GM18507 (cell line): ENCODE data around the gene FAM43B.
"Not testable (repeated sequence)": the region's sequence is repeated elsewhere in the genome, so short reads cannot be mapped to it uniquely, and the experiment has no call there.

Experiments
- DNase-seq: peaks from one replicate; pipeline ENCODE4 v3.0.0; 2011; ENCODE audit warnings: low read depth; ENCODE audit not compliant: insufficient read length; ENCODE audit errors: extremely low spot score
- FAIRE-seq: peaks from 2 replicates; lab custom pipeline; 2011; peaks lifted over from hg19 to GRCh38; lab: Jason Lieb, UNC

FAM43B gene

GRCh38 chr1:20551945-20552727, at the start of gene FAM43B:
Gene FAM43B, plus strand, starts transcription at chr1:20552573. Its CDS starts 401 bp downstream, at chr1:20552974.
- FAIRE-seq = no peak

GRCh38 chr1:20505488-20505887, 46.9 kb upstream of the FAM43B start:
- FAIRE-seq = no peak
- DNase-seq = no peak

More at GRCh38 chr1:20551945-20552727, at the start of gene FAM43B:
- no peak for DNase-seq

GRCh38 chr1:20507248-20507563, 45.2 kb upstream of the FAM43B start:
- no peak for DNase-seq
- FAIRE-seq = peak; percentile 24

- FAIRE-seq = peak; percentile 92
These were observed 44.6 kb upstream of the FAM43B start, which contains the start of gene MUL1 for GRCh38 chr1:20507564-20508410. Gene MUL1, minus strand, starts transcription at chr1:20508151. Its CDS starts 127 bp downstream, at chr1:20508024.

GRCh38 chr1:20508411-20508771, 44.0 kb upstream of the FAM43B start:
- no peak for DNase-seq
- no peak for FAIRE-seq

More at GRCh38 chr1:20507564-20508410, 44.6 kb upstream of the FAM43B start, which contains the start of gene MUL1:
- peak; percentile 95 for DNase-seq

- DNase-seq (no peak), FAIRE-seq (no peak)
These were observed 40.6 kb upstream of the FAM43B start for GRCh38 chr1:20511518-20512428.

- FAIRE-seq, DNase-seq: not testable (repeated sequence)
These were observed 32.6 kb upstream of the FAM43B start for GRCh38 chr1:20519609-20520262.

GRCh38 chr1:20521960-20522861, 30.2 kb upstream of the FAM43B start:
- FAIRE-seq (peak; percentile 72), DNase-seq (no peak)

GRCh38 chr1:20526267-20526666, 26.1 kb upstream of the FAM43B start:
- FAIRE-seq = no peak
- DNase-seq = no peak

- FAIRE-seq = no peak
- DNase-seq = no peak
These were observed 24.2 kb upstream of the FAM43B start for GRCh38 chr1:20528221-20528620.

- no peak for FAIRE-seq
- DNase-seq = no peak
These were observed 22.1 kb upstream of the FAM43B start for GRCh38 chr1:20530306-20530705.

- FAIRE-seq = no peak
- DNase-seq = no peak
These were observed 21.5 kb upstream of the FAM43B start for GRCh38 chr1:20530901-20531300.

- no peak for DNase-seq
- FAIRE-seq = no peak
These were observed 18.7 kb upstream of the FAM43B start for GRCh38 chr1:20533635-20534034.

GRCh38 chr1:20534659-20535417, 17.5 kb upstream of the FAM43B start:
- DNase-seq = no peak
- no peak for FAIRE-seq

GRCh38 chr1:20538227-20538626, 14.1 kb upstream of the FAM43B start:
- DNase-seq (no peak), FAIRE-seq (no peak)

GRCh38 chr1:20538760-20539551, 13.4 kb upstream of the FAM43B start:
- no peak for DNase-seq
- no peak for FAIRE-seq

GRCh38 chr1:20540281-20540680, 12.1 kb upstream of the FAM43B start:
- no peak for FAIRE-seq

More at GRCh38 chr1:20540281-20540680, 12.1 kb upstream of the FAM43B start:
- DNase-seq = no peak
